AG10803 (cell line): ENCODE measurements around the gene NUDC.
"Not testable (repeated sequence)": the region's sequence is repeated elsewhere in the genome, so short reads cannot be mapped to it uniquely, and the experiment has no call there.

Source experiments
- DNase-seq: peaks from one replicate; pipeline ENCODE4 v3.0.0; 2010; ENCODE audit warnings: low read depth
- H3K4me3 ChIP-seq: 2 replicates; pipeline ENCODE4 v1.5.1; 2011; ENCODE audit warnings: mild to moderate bottlenecking, low read length, control low read depth
- TF ChIP-seq, protein P1 (sequence below): conservative IDR thresholded peaks from 2 replicates; pipeline ENCODE4 v1.5.1; 2011; ENCODE audit warnings: mild to moderate bottlenecking, low read length, control low read depth, inconsistent platforms

The NUDC gene

DNA sequence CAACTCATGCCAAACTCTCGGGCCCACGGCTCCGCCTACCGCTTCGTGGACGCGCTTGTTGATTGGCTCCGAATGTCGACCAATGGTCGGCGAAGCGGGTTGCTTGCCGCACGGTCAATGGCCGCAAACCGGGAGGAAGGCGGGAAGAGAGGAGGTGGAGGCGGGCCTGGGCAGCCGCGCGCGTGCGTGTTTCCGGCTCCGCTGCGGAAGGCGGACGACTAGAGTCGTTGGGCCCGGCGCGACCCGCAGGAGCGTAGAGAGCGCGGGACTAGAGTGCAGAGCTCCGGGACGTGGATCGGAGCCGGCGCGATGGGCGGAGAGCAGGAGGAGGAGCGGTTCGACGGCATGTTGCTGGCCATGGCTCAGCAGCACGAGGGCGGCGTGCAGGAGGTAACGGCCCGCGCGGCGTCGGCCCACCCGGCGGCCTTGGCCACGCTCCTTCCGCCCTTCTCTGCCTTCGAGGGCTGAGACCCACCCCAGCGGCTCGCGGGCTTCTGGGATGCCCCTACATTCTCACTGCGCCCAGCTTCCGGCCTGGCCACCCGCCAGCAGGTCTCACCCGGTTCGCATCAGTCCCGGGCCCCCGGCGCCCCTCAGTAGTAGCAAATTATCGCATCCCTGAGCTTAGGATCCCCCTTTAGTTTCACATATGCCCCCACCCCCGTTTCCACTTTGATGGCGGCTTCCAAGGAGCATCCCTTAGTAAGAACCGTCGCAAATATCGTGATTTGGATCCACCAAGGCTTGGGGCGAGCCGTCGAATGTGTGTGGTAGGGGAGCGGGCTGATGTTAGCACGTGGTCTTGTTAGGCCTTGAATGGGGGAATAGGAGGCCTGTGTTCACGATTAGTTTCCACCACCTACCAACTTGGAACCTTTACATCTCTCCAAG lies at the start of gene NUDC:
NUDC (plus strand) TSS at position 204 of the 891 bp plus-strand sequence; CDS start at position 310, 106 bp downstream.
- peak within 1 kb of the TSS; percentile 87 for H3K4me3 ChIP-seq
- TF ChIP-seq, protein P1, sequence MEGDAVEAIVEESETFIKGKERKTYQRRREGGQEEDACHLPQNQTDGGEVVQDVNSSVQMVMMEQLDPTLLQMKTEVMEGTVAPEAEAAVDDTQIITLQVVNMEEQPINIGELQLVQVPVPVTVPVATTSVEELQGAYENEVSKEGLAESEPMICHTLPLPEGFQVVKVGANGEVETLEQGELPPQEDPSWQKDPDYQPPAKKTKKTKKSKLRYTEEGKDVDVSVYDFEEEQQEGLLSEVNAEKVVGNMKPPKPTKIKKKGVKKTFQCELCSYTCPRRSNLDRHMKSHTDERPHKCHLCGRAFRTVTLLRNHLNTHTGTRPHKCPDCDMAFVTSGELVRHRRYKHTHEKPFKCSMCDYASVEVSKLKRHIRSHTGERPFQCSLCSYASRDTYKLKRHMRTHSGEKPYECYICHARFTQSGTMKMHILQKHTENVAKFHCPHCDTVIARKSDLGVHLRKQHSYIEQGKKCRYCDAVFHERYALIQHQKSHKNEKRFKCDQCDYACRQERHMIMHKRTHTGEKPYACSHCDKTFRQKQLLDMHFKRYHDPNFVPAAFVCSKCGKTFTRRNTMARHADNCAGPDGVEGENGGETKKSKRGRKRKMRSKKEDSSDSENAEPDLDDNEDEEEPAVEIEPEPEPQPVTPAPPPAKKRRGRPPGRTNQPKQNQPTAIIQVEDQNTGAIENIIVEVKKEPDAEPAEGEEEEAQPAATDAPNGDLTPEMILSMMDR: no peak
- DNase-seq: peak; percentile 96

DNA sequence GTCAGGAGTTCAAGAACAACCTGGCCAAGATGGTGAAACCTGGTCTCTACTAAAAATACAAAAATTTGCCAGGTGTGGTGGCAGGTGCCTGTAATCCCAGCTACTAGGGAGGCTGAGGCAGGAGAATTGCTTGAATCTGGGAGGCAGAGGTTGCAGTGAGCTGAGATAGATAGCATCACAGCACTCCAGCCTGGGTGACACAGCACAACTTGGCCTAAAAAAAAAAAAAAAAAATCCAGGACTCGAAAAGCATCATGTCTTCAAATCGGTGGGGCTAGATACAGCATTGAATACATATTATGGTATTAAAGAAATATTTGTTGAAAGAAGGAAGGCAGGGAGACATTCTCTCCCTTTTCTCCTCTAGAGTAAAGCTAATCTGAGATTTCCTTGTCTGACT lies 48.4 kb upstream of the NUDC start:
- H3K4me3 ChIP-seq, DNase-seq: not testable (repeated sequence)

DNA sequence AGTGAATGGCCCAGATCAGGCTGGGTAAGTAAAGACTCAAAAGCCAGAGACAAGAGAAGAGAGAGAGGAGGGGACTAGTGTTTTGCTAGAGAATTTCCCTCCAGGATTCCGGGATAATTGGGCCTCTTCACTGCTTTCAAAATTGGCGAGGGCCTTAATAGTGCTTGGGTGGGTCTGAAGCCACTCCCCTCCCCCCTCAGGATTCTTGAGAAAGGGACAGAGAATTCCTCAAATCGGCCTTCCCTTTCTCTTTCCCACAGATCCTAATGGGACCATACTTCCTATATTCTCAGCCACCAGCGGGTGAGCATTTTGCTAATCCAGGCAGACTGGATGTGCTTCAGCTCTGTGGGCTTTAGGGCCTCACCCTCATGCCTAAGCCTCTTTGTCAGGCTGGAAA lies 46.6 kb upstream of the NUDC start:
- DNase-seq: no peak
- no peak overlapping the region for H3K4me3 ChIP-seq
- TF ChIP-seq, protein P1: no peak

- DNase-seq: no peak
- TF ChIP-seq, protein P1: no peak
- no peak overlapping the region for H3K4me3 ChIP-seq
Measured at GRCh38 chr1:26877326-26877725, 44.2 kb upstream of the NUDC start.

DNA sequence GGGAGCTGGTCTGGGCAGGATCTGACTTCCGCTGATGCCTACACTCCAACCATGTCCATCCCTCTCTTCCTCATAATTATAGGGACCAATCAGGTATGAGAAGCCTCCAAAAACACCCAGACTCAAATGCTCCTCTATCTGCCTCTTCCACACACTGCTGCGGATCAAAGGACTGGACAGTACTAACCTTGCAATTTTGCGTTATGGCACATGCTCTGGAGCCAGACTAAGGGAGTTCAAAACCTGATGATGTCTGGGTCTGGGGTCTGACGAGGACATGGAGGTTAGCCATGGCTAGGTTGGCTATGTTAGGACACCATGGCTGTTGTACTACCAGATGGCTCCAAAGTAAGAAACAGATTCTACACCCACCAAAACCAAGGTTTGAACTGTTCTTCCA lies 41.8 kb upstream of the NUDC start:
- no peak overlapping the region for H3K4me3 ChIP-seq
- TF ChIP-seq, protein P1: no peak
- no peak for DNase-seq

- not testable (repeated sequence) for DNase-seq, H3K4me3 ChIP-seq
Measured at GRCh38 chr1:26881611-26882010, 39.9 kb upstream of the NUDC start.

- no peak overlapping the region for H3K4me3 ChIP-seq
- no peak for DNase-seq
- TF ChIP-seq, protein P1: no peak
Measured at GRCh38 chr1:26882696-26883463, 38.7 kb upstream of the NUDC start.

GRCh38 chr1:26887125-26887524 lies 34.4 kb upstream of the NUDC start:
- no peak overlapping the region for H3K4me3 ChIP-seq
- peak; percentile 54 for DNase-seq
- TF ChIP-seq, protein P1: peak; percentile 62
